Liver (tissue), 9 donors: ENCODE results near the gene ADCK1. TPM values are rescaled to one million over a fixed set of nuclear protein-coding genes. Genes with fewer than 3 reads are reported as not detected.

Source experiments
- DNase-seq: peaks from one replicate; pipeline ENCODE4 v3.0.0-alpha.2; 2017; ENCODE audit warnings: low spot score
- H3K27ac ChIP-seq, 2 donors: one replicate each; pipeline ENCODE4 v1.7.0; 2013; ENCODE audit warnings: inconsistent platforms in 2 of 2, low read length in 2 of 2, control low read depth in 1 of 2, low read depth in 1 of 2, mild to moderate bottlenecking in 1 of 2
- H3K27me3 ChIP-seq, 4 donors: one replicate each; pipeline versions ENCODE4 v1.6.1 to v1.7.0; 2013; ENCODE audit warnings: low read length in 3 of 4, inconsistent platforms in 1 of 4, mild to moderate bottlenecking in 1 of 4, moderate library complexity in 1 of 4; ENCODE audit not compliant: control insufficient read depth in 4 of 4, insufficient read depth in 4 of 4
- H3K36me3 ChIP-seq, 4 donors: one replicate each; pipeline versions ENCODE4 v1.6.1 to v1.7.0; 2013; ENCODE audit warnings: low read length in 3 of 4, mild to moderate bottlenecking in 3 of 4, low read depth in 1 of 4, moderate library complexity in 1 of 4; ENCODE audit not compliant: control insufficient read depth in 4 of 4, insufficient read depth in 3 of 4
- H3K4me1 ChIP-seq, 4 donors: one replicate each; pipeline versions ENCODE4 v1.6.1 to v1.7.0; 2013; ENCODE audit warnings: low read length in 3 of 4, mild to moderate bottlenecking in 3 of 4, moderate library complexity in 1 of 4; ENCODE audit not compliant: control insufficient read depth in 4 of 4, insufficient read depth in 4 of 4
- H3K4me3 ChIP-seq, 3 donors: one replicate each; pipeline versions ENCODE4 v1.6.1 to v1.7.0; 2013; ENCODE audit warnings: low read length in 3 of 3, control low read depth in 1 of 3, low read depth in 1 of 3, mild to moderate bottlenecking in 1 of 3
- H3K9ac ChIP-seq, 2 donors: one replicate each; pipeline ENCODE4 v1.7.0; 2013; ENCODE audit warnings: low read length in 2 of 2, mild to moderate bottlenecking in 2 of 2, moderate library complexity in 2 of 2, control low read depth in 1 of 2, low read depth in 1 of 2
- H3K9me3 ChIP-seq, 4 donors: one replicate each; pipeline versions ENCODE4 v1.6.1 to v1.7.0; 2013; ENCODE audit warnings: low read length in 3 of 4; ENCODE audit not compliant: control insufficient read depth in 4 of 4
- ATF3 ChIP-seq: IDR thresholded peaks from 2 replicates; pipeline ENCODE4 v1.6.1; 2016; ENCODE audit warnings: antibody characterized with exemption
- CTCF ChIP-seq: fragments of 150-350 bp; IDR thresholded peaks from 2 replicates; pipeline ENCODE4 v1.5.1; 2017; ENCODE audit warnings: improper control_type of control experiment, low read depth, low read length; ENCODE audit not compliant: missing input control
- EGR1 ChIP-seq, 2 donors: IDR thresholded peaks; 2 replicates each; pipeline ENCODE4 v1.6.1; 2016 to 2018; ENCODE audit warnings: antibody characterized with exemption in 2 of 2, low read depth in 2 of 2
- FOXA1 ChIP-seq: IDR thresholded peaks from 2 replicates; pipeline ENCODE4 v1.6.1; 2016; ENCODE audit warnings: antibody characterized with exemption
- GABPA ChIP-seq, 2 donors: IDR thresholded peaks in 1 of 2; conservative IDR thresholded peaks in 1 of 2; 2 replicates each; pipeline ENCODE4 v1.6.1; 2016; ENCODE audit warnings: antibody characterized with exemption in 2 of 2, mild to moderate bottlenecking in 1 of 2, moderate library complexity in 1 of 2
- HNF4A ChIP-seq, 2 donors: conservative IDR thresholded peaks; 2 replicates each; pipeline ENCODE4 v1.6.1; 2016; ENCODE audit warnings: antibody characterized with exemption in 2 of 2, mild to moderate bottlenecking in 2 of 2
- HNF4G ChIP-seq: IDR thresholded peaks from 2 replicates; pipeline ENCODE4 v1.6.1; 2016; ENCODE audit warnings: antibody characterized with exemption
- MAX ChIP-seq: IDR thresholded peaks from 2 replicates; pipeline ENCODE4 v1.6.1; 2016; ENCODE audit warnings: antibody characterized with exemption
- NR2F2 ChIP-seq: IDR thresholded peaks from 2 replicates; pipeline ENCODE4 v1.6.1; 2016; ENCODE audit warnings: antibody characterized with exemption
- REST ChIP-seq: IDR thresholded peaks from 2 replicates; pipeline ENCODE4 v1.6.1; 2016; ENCODE audit warnings: antibody characterized with exemption, mild to moderate bottlenecking
- RXRA ChIP-seq, 2 donors: IDR thresholded peaks; 2 replicates each; pipeline ENCODE4 v1.6.1; 2017 to 2018; ENCODE audit warnings: antibody characterized with exemption in 2 of 2, mild to moderate bottlenecking in 1 of 2
- SP1 ChIP-seq: IDR thresholded peaks from 2 replicates; pipeline ENCODE4 v1.6.1; 2018; ENCODE audit warnings: antibody characterized with exemption, mild to moderate bottlenecking
- TAF1 ChIP-seq: conservative IDR thresholded peaks from 2 replicates; pipeline ENCODE4 v1.6.1; 2016; ENCODE audit warnings: antibody characterized with exemption, mild to moderate bottlenecking
- YY1 ChIP-seq: IDR thresholded peaks from 2 replicates; pipeline ENCODE4 v1.6.1; 2016; ENCODE audit warnings: antibody characterized with exemption, mild to moderate bottlenecking
- ZBTB33 ChIP-seq: IDR thresholded peaks from 2 replicates; pipeline ENCODE4 v1.6.1; 2016; ENCODE audit warnings: antibody characterized with exemption
- WGBS: extraction: QIAGEN DNeasy Blood & Tissue Kit; methylation state at CpG from one replicate; pipeline ENCODE4 v1.1.7; 2013; 5-methylcytosine and 5-hydroxymethylcytosine counted together
- polyA plus RNA-seq, 2 donors: library from polyadenylated mRNA; stranded (reverse) in 1 of 2; unstranded in 1 of 2; fragments of 200-250 nt in 1 of 2; fragments of >200 nt in 1 of 2; fragmentation: Nextera tagmentation in 1 of 2; extraction: Ambion mirVana in 1 of 2; gene quantifications; one replicate each; pipeline versions ENCODE4 v1.2.1 to v1.2.3, GENCODE V29; 2013 to 2015
- total RNA-seq, 2 donors: library from RNA; depleted of rRNA; stranded (reverse); fragments of >200 nt; gene quantifications; one replicate each; pipeline ENCODE4 v1.2.3, GENCODE V29; 2014
- donor health status: healthy.
- donor health status: healthy.
- donor health status: healthy.
- donor health status: healthy.
- donor health status: healthy.

The ADCK1 gene
- total and polyA plus RNA-seq, 4 donors = 4.0 to 4.9 (median 4.4) TPM

- no peak for TF ChIP-seq ZBTB33
- TF ChIP-seq TAF1 = no peak
- TF ChIP-seq YY1 = no peak
Measured at GRCh38 chr14:77865455-77865854, 65.5 kb downstream of the ADCK1 start (continued).

- Histone ChIP-seq H3K9ac (no peak overlapping the region), H3K36me3 (no peaks in the 10 kb centered on the region), H3K27me3 (no peaks in the 10 kb centered on the region), H3K27ac (no peak overlapping the region), H3K9me3 (no peaks in the 10 kb centered on the region), H3K4me3 (no peak overlapping the region), H3K4me1 (no peaks in the 10 kb centered on the region)
- TF ChIP-seq CTCF (no peak), HNF4G (no peak), RXRA (IDR thresholded peaks at IDR 0.05) (no peak), FOXA1 (no peak), ATF3 (no peak), HNF4A (conservative IDR thresholded peaks at IDR 0.05) (no peak), SP1 (no peak), NR2F2 (no peak), GABPA (IDR thresholded peaks at IDR 0.05 in 1 of 2, conservative IDR thresholded peaks at IDR 0.05 in 1 of 2) (no peak), REST (no peak), YY1 (no peak), MAX (no peak), EGR1 (IDR thresholded peaks at IDR 0.05; ENCODE audit: low read depth in 2 of 2) (no peak)
- WGBS = 98% methylated on average over 3 of the region's 3 CpGs
- no peak for DNase-seq
Measured at GRCh38 chr14:77866932-77867331, 67.0 kb downstream of the ADCK1 start.
